Measurements from ENCODE around the gene TRIM44. TPM values are rescaled to one million over a fixed set of nuclear protein-coding genes. Genes with fewer than 3 reads are reported as not detected.
"Not testable (repeated sequence)": the region's sequence is repeated elsewhere in the genome, so short reads cannot be mapped to it uniquely, and the experiment has no call there.

TRIM44 gene
- total RNA-seq, 1 experiment from 2014 or later = 191 TPM

- Histone ChIP-seq H3K4me3 (ENCODE audit: low read depth, low read length, poor library complexity, severe bottlenecking) (no peak overlapping the region), H3K9me3 (ENCODE audit: low read depth, low read length, poor library complexity, severe bottlenecking) (no peaks in the 10 kb centered on the region), H3K4me1 (ENCODE audit: insufficient read depth, low read length, poor library complexity, severe bottlenecking) (no peaks in the 10 kb centered on the region), H3K27ac (ENCODE audit: low read depth, low read length, poor library complexity, severe bottlenecking) (no peak overlapping the region), H3K27me3 (replicated peaks; ENCODE audit: insufficient read depth, low read depth, low read length, poor library complexity) (no peaks in the 10 kb centered on the region), H3K36me3 (ENCODE audit: insufficient read depth, low read length, poor library complexity, severe bottlenecking) (no peaks in the 10 kb centered on the region)
- DNase-seq (ENCODE audit: low spot score) = no peak
- no TSS peak for BruUV-seq (replicated peaks)
- TF ChIP-seq EZH2 (IDR thresholded peaks at IDR 0.05; ENCODE audit: borderline replicate concordance, low read depth, low read length, poor library complexity, severe bottlenecking) (no peak), CTCF (conservative IDR thresholded peaks at IDR 0.05; ENCODE audit: low read depth, low read length) (no peak)
- POLR2A ChIA-PET (ENCODE audit: low non-redundant PET) = no interaction called here
- CTCF ChIA-PET = no interaction called here
- intact Hi-C loops (cut with micrococcal nuclease; ENCODE audit: unreplicated experiment) = no loop called here
These were observed 89.1 kb downstream of the TRIM44 start for GRCh38 chr11:35751664-35752061.

GRCh38 chr11:35752115-35752514 is 89.5 kb downstream of the TRIM44 start:
- H3K9me3 ChIP-seq (ENCODE audit: low read depth, low read length, poor library complexity, severe bottlenecking) = no peaks in the 10 kb centered on the region
- DNase-seq (ENCODE audit: low spot score) = no peak
- no peaks in the 10 kb centered on the region for H3K27me3 ChIP-seq (replicated peaks; ENCODE audit: insufficient read depth, low read depth, low read length, poor library complexity)
- intact Hi-C loops (cut with micrococcal nuclease; ENCODE audit: unreplicated experiment) = no loop called here
- no peaks in the 10 kb centered on the region for H3K36me3 ChIP-seq (ENCODE audit: insufficient read depth, low read length, poor library complexity, severe bottlenecking)
- no peak overlapping the region for H3K4me3 ChIP-seq (ENCODE audit: low read depth, low read length, poor library complexity, severe bottlenecking)
- CTCF ChIA-PET = no interaction called here
- H3K4me1 ChIP-seq (ENCODE audit: insufficient read depth, low read length, poor library complexity, severe bottlenecking) = no peaks in the 10 kb centered on the region
- TF ChIP-seq CTCF (conservative IDR thresholded peaks at IDR 0.05; ENCODE audit: low read depth, low read length) = no peak
- TF ChIP-seq EZH2 (IDR thresholded peaks at IDR 0.05; ENCODE audit: borderline replicate concordance, low read depth, low read length, poor library complexity, severe bottlenecking) = no peak
- BruUV-seq (replicated peaks) = no TSS peak
- H3K27ac ChIP-seq (ENCODE audit: low read depth, low read length, poor library complexity, severe bottlenecking) = no peak overlapping the region
- POLR2A ChIA-PET (ENCODE audit: low non-redundant PET) = no interaction called here

- BruUV-seq (replicated peaks); H3K36me3 ChIP-seq (ENCODE audit: insufficient read depth, low read length, poor library complexity, severe bottlenecking); intact Hi-C loops (cut with micrococcal nuclease; ENCODE audit: unreplicated experiment); H3K27ac ChIP-seq (ENCODE audit: low read depth, low read length, poor library complexity, severe bottlenecking); DNase-seq (ENCODE audit: low spot score); CTCF ChIA-PET; H3K4me1 ChIP-seq (ENCODE audit: insufficient read depth, low read length, poor library complexity, severe bottlenecking); H3K9me3 ChIP-seq (ENCODE audit: low read depth, low read length, poor library complexity, severe bottlenecking); H3K4me3 ChIP-seq (ENCODE audit: low read depth, low read length, poor library complexity, severe bottlenecking); H3K27me3 ChIP-seq (replicated peaks; ENCODE audit: insufficient read depth, low read depth, low read length, poor library complexity): not testable (repeated sequence)
- POLR2A ChIA-PET (ENCODE audit: low non-redundant PET) = interaction anchor here (0.7 kb wide), 1 partner anchor 577 kb away, joined by 3 read pairs; no protein-coding TSS in a partner anchor
These were observed 91.0 kb downstream of the TRIM44 start for GRCh38 chr11:35753573-35753972.

- CTCF ChIA-PET; H3K27ac ChIP-seq (ENCODE audit: low read depth, low read length, poor library complexity, severe bottlenecking); POLR2A ChIA-PET (ENCODE audit: low non-redundant PET); H3K4me3 ChIP-seq (ENCODE audit: low read depth, low read length, poor library complexity, severe bottlenecking); H3K27me3 ChIP-seq (replicated peaks; ENCODE audit: insufficient read depth, low read depth, low read length, poor library complexity); DNase-seq (ENCODE audit: low spot score); H3K36me3 ChIP-seq (ENCODE audit: insufficient read depth, low read length, poor library complexity, severe bottlenecking); H3K4me1 ChIP-seq (ENCODE audit: insufficient read depth, low read length, poor library complexity, severe bottlenecking); BruUV-seq (replicated peaks); intact Hi-C loops (cut with micrococcal nuclease; ENCODE audit: unreplicated experiment); H3K9me3 ChIP-seq (ENCODE audit: low read depth, low read length, poor library complexity, severe bottlenecking): not testable (repeated sequence)
These were observed 97.4 kb downstream of the TRIM44 start for GRCh38 chr11:35759951-35760350.
